Liver (tissue), 3 donors: Measurements from ENCODE around the gene SERPIND1.

Source experiments
- ATF3 ChIP-seq: IDR thresholded peaks from 2 replicates; pipeline ENCODE4 v1.6.1; 2016; ENCODE audit warnings: antibody characterized with exemption
- CTCF ChIP-seq: fragments of 150-350 bp; IDR thresholded peaks from 2 replicates; pipeline ENCODE4 v1.5.1; 2017; ENCODE audit warnings: improper control_type of control experiment, low read depth, low read length; ENCODE audit not compliant: missing input control
- EGR1 ChIP-seq, 2 donors: IDR thresholded peaks; 2 replicates each; pipeline ENCODE4 v1.6.1; 2016 to 2018; ENCODE audit warnings: antibody characterized with exemption in 2 of 2, low read depth in 2 of 2
- FOXA2 ChIP-seq: IDR thresholded peaks from 2 replicates; pipeline ENCODE4 v1.6.1; 2016; ENCODE audit warnings: antibody characterized with exemption
- GABPA ChIP-seq, 2 donors: IDR thresholded peaks in 1 of 2; conservative IDR thresholded peaks in 1 of 2; 2 replicates each; pipeline ENCODE4 v1.6.1; 2016; ENCODE audit warnings: antibody characterized with exemption in 2 of 2, mild to moderate bottlenecking in 1 of 2, moderate library complexity in 1 of 2
- HNF4G ChIP-seq: IDR thresholded peaks from 2 replicates; pipeline ENCODE4 v1.6.1; 2016; ENCODE audit warnings: antibody characterized with exemption
- RAD21 ChIP-seq, 2 donors: IDR thresholded peaks; 2 replicates each; pipeline ENCODE4 v1.6.1; 2016; ENCODE audit warnings: antibody characterized with exemption in 2 of 2, mild to moderate bottlenecking in 2 of 2
- REST ChIP-seq: IDR thresholded peaks from 2 replicates; pipeline ENCODE4 v1.6.1; 2016; ENCODE audit warnings: antibody characterized with exemption, mild to moderate bottlenecking
- TAF1 ChIP-seq: conservative IDR thresholded peaks from 2 replicates; pipeline ENCODE4 v1.6.1; 2016; ENCODE audit warnings: antibody characterized with exemption, mild to moderate bottlenecking
- YY1 ChIP-seq: IDR thresholded peaks from 2 replicates; pipeline ENCODE4 v1.6.1; 2016; ENCODE audit warnings: antibody characterized with exemption, mild to moderate bottlenecking
- ZBTB33 ChIP-seq: IDR thresholded peaks from 2 replicates; pipeline ENCODE4 v1.6.1; 2016; ENCODE audit warnings: antibody characterized with exemption
- TF ChIP-seq, protein P1 (sequence below): IDR thresholded peaks from 2 replicates; pipeline ENCODE4 v1.6.1; 2016; ENCODE audit warnings: antibody characterized with exemption
- donor health status: healthy.
- donor health status: healthy.

- TF ChIP-seq, protein P1, sequence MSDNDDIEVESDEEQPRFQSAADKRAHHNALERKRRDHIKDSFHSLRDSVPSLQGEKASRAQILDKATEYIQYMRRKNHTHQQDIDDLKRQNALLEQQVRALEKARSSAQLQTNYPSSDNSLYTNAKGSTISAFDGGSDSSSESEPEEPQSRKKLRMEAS, result no peak
- TF ChIP-seq CTCF, result no peak
- TF ChIP-seq HNF4G, result no peak
- no peak for TF ChIP-seq ZBTB33
- TF ChIP-seq REST, result no peak
- TF ChIP-seq GABPA (IDR thresholded peaks at IDR 0.05 in 1 of 2, conservative IDR thresholded peaks at IDR 0.05 in 1 of 2), result no peak
- no peak for TF ChIP-seq YY1
- no peak for TF ChIP-seq FOXA2
- no peak for TF ChIP-seq ATF3
- no peak for TF ChIP-seq RAD21 (IDR thresholded peaks at IDR 0.05)
- TF ChIP-seq EGR1 (IDR thresholded peaks at IDR 0.05; ENCODE audit: low read depth in 2 of 2), result no peak
- no peak for TF ChIP-seq TAF1
These were observed 18.5 kb downstream of the SERPIND1 start for GRCh38 chr22:20792221-20792965.
